ENCODE results near the gene ERAP2. TPM values are rescaled to one million over a fixed set of nuclear protein-coding genes. Genes with fewer than 3 reads are reported as not detected.

Gene ERAP2
- total and polyA plus RNA-seq, 10 of the 15 experiments (the other 5 are each of a cell fraction or from before 2014, with no cell fraction given) = 4.0 to 28.7 (median 11.7) TPM

DNA sequence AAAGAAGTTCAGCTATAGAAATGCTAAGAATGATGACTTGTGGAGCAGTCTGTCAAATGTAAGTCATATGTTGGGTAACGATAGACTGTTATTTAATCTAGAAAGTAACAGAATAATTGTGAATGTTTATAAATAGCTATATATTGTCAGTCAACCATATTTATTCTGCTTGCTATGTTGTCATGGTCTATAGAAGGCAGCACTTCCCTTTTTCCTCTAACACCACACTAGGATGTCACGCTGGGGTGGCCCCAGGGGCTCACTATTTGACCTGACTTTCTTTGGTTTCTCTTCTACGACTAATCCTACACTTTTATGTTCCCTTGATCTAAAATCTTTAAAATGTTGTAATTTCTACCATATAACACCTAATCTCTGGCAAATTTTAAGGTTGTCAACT lies 20.5 kb downstream of the ERAP2 start (continued):
- no peak for TF ChIP-seq FOS (IDR thresholded peaks at IDR 0.05; ENCODE audit: borderline replicate concordance, extremely low read depth, insufficient read length)
- peak; percentile 56; the same call in 1 of the 2 replicates for TF ChIP-seq TCF7 (IDR thresholded peaks at IDR 0.05; ENCODE audit: borderline replicate concordance)
- TF ChIP-seq POU2F2 (IDR thresholded peaks at IDR 0.05; ENCODE audit: borderline replicate concordance, low read depth, low read length) = no peak
- TF ChIP-seq, protein P1, sequence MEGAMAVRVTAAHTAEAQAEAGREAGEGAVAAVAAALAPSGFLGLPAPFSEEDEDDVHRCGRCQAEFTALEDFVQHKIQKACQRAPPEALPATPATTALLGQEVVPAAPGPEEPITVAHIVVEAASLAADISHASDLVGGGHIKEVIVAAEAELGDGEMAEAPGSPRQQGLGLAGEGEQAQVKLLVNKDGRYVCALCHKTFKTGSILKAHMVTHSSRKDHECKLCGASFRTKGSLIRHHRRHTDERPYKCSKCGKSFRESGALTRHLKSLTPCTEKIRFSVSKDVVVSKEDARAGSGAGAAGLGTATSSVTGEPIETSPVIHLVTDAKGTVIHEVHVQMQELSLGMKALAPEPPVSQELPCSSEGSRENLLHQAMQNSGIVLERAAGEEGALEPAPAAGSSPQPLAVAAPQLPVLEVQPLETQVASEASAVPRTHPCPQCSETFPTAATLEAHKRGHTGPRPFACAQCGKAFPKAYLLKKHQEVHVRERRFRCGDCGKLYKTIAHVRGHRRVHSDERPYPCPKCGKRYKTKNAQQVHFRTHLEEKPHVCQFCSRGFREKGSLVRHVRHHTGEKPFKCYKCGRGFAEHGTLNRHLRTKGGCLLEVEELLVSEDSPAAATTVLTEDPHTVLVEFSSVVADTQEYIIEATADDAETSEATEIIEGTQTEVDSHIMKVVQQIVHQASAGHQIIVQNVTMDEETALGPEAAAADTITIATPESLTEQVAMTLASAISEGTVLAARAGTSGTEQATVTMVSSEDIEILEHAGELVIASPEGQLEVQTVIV (IDR thresholded peaks at IDR 0.05; ENCODE audit: borderline replicate concordance, partially characterized antibody) = no peak
- TF ChIP-seq MTA3 (IDR thresholded peaks at IDR 0.05; ENCODE audit: borderline replicate concordance, low read length) = peak; percentile 71; the same call in 1 of the 2 replicates
- TF ChIP-seq MEF2B (IDR thresholded peaks at IDR 0.05; ENCODE audit: partially characterized antibody, poor library complexity, severe bottlenecking) = peak; percentile 77
- TF ChIP-seq, protein P2, sequence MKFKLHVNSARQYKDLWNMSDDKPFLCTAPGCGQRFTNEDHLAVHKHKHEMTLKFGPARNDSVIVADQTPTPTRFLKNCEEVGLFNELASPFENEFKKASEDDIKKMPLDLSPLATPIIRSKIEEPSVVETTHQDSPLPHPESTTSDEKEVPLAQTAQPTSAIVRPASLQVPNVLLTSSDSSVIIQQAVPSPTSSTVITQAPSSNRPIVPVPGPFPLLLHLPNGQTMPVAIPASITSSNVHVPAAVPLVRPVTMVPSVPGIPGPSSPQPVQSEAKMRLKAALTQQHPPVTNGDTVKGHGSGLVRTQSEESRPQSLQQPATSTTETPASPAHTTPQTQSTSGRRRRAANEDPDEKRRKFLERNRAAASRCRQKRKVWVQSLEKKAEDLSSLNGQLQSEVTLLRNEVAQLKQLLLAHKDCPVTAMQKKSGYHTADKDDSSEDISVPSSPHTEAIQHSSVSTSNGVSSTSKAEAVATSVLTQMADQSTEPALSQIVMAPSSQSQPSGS (IDR thresholded peaks at IDR 0.05; ENCODE audit: low read length) = peak; percentile 82; the same call in 1 of the 2 replicates
- no peak for TF ChIP-seq RCOR1 (conservative IDR thresholded peaks at IDR 0.05; ENCODE audit: low read depth, low read length)
- peak; percentile 79 for TF ChIP-seq BCL11A (IDR thresholded peaks at IDR 0.05; ENCODE audit: low read depth, low read length)

Measured in GM12878 (cell line).